Fibroblast of skin of left quadriceps (primary cell): ENCODE measurements around the gene KISS1R.
"Not testable (repeated sequence)": the region's sequence is repeated elsewhere in the genome, so short reads cannot be mapped to it uniquely, and the experiment has no call there.

Source experiments
- DNase-seq, 2 experiments: peaks; one replicate each; pipeline ENCODE4 v3.0.0-alpha.2; 2013; ENCODE audit warnings: low read depth in 2 of 2

Gene KISS1R

DNA sequence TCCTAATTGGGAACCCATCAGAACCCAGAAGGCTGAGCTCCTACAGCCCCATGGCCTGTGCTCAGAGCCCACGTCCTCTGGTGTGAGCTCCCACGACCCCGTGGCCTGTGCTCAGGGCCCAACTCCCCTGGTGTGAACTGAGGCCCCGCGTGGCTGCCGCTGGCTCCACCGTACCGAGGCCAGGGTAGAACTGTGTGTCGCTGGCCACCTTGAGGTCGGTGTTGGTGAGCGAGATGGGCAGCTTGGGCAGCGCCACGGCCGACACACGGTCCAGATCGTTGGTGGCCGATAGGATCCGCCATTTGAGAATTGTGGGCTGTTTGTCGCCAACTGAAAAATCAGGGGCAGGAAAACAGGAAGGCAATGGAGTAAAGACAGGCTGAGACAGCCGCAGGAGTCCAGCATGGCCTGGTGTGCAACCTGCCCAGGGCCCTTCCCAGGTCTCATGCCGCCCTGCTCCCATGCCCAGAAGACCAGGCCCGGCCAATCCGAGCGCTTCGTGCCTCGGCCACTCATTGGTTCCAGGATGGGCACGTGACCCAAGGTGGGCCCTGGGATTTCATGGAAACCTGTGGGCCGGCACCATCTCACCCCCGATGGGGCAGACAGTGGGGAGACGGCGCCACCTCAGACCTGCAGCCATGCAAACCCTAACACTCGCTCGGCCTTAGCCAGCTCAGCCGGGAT is 35.6 kb upstream of the KISS1R start:
- DNase-seq: no peak

DNA sequence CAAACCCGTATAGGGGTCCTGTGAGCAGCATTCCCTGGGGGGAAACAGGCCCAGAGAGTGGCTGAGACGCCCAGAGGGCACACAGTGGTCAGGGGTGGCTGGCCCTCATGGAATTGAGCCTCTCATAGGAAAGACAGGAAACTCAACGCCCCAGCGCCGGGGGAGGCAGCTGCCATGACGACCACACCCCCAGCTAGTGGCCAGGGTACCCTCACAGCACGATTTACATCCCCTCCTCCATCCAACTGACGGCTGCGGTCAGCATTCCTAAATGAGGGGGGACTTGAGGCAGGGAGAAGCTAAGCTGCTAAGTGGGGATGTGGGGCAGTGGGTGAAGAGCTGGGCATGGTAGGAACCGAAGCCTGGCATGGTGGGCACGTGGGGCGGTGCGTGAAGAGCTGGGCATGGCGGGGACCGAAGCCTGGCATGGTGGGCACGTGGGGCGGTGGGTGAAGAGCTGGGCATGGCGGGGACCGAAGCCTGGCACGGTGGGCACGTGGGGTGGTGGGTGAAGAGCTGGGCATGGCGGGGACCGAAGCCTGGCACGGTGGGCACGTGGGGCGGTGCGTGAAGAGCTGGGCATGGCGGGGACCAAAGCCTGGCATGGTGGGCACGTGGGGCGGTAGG is 34.1 kb upstream of the KISS1R start:
- no peak for DNase-seq

DNA sequence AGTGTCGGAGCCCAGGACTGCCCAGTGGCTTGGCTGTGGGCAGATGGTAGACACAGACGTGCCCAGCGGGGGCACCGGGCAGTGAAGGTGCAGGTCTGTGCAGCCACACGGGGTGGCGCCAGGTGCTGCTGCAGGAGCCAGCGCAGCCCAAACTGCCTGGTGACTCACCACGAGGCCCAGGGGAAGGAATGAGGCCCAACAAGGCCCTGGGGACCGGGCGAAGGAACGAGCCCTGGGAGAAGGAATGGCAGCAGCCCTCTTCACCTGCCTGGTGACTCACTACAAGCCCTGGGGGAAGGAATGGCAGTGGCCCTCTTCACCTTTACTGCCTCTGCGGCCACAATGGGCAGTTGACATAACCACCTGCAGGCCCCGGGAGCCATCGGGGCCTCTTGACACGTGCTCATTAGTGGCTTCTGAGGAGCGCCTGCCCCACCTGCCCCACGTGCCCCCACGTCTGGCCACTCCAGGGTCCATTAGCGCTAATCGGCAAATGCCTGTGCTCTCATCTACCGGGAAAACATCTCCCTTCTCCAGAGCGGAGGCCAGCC is 33.4 kb upstream of the KISS1R start:
- no peak for DNase-seq

GRCh38 chr19:884420-885211 is 32.5 kb upstream of the KISS1R start:
- DNase-seq: no peak

- DNase-seq: no peak
These were observed 31.5 kb upstream of the KISS1R start for GRCh38 chr19:885536-886224.

- DNase-seq: no peak
These were observed 30.1 kb upstream of the KISS1R start for GRCh38 chr19:887072-887471.

DNA sequence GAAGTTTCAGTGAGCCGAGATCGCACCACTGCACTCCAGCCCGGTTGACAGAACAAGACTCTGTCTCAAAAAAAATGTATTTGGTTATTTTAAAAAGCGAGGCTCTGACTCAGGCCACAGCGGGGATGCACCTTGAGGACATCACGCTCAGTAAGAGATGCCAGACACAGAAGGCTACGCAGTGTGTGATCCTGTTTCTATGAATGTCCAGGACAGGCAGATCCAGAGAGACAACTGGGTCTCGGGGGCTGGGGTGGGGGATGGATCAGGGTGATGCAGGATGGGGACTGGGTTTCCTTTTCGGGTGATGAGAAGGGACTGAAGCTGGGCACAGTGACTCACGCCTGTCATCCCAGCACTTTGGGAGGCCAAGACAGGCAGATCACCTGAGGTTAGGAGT is 29.5 kb upstream of the KISS1R start:
- DNase-seq: no peak

DNA sequence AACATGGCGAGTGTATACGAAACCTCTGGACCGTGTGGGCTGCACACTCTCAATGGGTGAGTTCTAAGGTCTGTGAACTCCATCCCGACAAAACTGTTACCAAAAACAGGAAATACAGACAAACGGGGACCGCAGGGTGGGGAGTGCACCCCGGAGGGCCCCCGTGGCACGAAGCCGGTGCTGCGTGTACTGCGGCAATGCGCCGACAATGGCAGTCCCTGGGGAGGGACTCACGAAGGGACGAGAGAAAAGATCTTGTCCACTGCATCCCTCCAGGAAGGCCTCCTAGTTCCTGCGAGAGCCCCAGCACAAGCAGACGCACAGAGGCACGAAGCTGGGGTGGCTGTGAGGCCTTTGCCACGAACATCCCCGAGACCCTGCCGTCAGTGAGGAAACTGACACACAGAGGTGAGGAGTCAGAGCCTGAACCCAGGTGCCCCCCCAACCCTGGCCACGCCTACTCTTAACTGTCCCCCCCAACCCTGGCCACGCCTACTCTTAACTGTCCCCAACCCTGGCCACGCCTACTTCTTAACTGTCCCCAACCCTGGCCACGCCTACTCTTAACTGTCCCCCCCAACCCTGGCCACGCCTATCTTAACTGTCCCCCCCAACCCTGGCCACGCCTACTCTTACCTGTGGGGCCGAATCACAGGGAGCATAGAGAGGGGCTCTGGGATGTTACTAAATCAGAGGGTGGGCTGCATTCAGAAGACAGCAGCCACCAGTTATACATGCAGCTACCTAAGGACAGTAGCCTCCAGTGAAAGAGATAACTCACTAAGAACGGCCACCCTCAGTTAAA is 28.4 kb upstream of the KISS1R start:
- no peak for DNase-seq

DNA sequence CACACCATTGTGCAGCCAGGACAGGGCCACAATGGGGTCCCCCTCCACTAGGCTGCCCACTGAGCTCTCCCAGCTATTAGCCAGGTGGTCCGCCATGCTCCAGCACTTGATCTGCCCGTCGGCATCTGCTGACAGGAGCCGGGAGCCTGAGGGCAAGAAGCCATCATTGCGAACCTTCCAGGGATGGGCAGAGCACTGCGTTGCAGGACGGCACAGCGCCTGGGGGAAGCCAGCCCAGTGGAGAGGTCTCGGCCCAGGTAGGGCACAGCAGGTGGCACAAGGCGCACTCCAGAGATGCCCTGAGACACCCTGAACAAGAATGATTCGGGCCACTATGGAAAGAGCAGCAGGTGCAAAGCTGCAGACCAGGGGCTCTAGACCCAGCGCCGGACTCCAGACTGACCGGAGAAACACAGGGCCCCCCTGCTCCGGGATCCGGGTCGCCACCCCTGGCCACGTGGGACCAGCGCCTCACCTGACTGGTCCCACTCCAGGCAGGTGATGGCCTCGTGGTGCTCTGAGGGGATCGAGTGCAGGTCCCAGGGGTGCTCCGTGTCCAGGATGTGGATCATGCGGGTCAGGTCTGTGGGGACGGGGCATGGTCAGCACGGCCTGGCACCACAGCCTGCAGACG is 27.4 kb upstream of the KISS1R start:
- no peak for DNase-seq

GRCh38 chr19:890831-891230 is 26.3 kb upstream of the KISS1R start:
- DNase-seq: no peak

DNA sequence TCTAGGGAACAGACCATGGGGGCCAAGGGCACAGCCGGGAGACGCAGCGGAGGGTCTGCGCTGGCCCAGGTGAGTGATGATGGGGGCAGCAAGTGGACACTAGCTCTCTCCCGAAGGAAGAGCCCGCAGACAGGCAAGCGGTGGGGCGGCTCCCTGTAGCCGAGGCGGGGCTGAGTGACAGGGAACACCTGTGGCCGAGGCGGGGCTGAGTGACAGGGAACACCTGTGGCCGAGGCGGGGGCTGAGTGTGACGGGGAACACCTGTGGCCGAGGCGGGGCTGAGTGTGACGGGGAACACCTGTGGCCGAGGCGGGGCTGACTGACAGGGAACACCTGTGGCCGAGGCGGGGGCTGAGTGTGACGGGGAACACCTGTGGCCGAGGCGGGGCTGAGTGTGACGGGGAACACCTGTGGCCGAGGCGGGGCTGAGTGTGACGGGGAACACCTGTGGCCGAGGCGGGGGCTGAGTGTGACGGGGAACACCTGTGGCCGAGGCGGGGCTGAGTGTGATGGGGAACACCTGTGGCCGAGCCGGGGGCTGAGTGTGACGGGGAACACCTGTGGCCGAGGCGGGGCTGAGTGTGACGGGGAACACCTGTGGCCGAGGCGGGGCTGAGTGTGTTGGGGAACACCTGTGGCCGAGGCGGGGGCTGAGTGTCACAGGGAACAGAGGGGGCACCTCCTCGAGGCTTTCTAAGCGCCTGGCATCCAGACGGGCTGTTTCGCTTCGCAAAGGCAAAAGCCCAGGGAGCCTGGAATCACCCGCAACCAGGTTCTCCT is 25.5 kb upstream of the KISS1R start:
- not testable (repeated sequence) for DNase-seq

- no peak for DNase-seq
These were observed 24.8 kb upstream of the KISS1R start for GRCh38 chr19:892243-892893.

DNA sequence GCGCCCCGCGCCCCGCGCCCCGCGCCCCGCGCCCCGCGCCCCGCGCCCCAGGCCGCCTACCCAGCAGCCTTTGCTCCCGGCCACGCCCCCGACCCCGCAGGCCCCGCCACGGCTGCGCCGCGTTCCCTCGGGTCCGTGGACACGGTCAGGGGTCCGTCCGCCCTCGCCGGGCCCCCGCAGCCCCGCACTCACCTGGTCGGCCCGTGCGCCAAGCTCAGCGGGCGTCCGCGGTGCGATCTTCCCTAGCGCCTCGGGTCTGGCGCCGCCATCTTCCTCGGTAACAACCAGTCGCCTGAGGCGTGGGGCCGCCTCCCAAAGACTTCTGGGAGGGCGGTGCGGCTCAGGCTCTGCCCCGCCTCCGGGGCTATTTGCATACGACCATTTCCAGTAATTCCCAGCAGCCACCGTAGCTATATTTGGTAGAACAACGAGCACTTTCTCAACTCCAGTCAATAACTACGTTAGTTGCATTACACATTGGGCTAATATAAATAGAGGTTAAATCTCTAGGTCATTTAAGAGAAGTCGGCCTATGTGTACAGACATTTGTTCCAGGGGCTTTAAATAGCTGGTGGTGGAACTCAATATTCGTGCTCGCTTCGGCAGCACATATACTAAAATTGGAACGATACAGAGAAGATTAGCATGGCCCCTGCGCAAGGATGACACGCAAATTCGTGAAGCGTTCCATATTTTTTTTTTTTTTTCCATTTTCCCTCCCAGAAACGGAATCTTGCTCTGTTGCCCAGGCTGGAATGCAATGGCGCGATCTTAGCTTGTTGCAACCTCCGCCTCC is 24.0 kb upstream of the KISS1R start, which contains the start of the genes MED16 and RNU6-9:
TSS of gene MED16 (minus strand) at position 294 of the 796 bp plus-strand sequence. CDS start 2,056 bp downstream, outside the sequence.
TSS of gene RNU6-9 (plus strand) at position 591 of the 796 bp plus-strand sequence.
- peak; percentile 82 to 84 for DNase-seq

- no peak for DNase-seq
These were observed 20.7 kb upstream of the KISS1R start for GRCh38 chr19:896434-896833.

DNA sequence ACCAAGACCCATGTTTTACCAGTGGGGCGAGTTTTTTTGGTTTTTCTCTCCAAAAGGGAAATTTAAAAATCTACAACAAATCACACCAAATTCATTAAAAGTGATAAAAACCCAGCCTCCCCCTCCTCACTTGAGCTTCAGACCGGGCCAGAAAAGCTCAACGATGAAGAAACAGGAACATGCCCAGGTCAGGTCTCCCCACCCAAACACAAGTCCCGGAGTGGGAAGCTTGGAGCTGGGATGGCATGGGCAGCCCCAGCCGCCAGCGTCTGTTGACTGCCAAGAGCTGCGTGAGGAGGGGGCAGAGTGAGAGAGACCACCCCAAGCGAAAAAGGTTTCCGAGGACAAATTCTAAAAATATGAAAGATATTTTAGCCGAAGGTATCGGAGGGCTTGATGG is 20.1 kb upstream of the KISS1R start:
- DNase-seq: no peak

GRCh38 chr19:897442-898039 is 19.6 kb upstream of the KISS1R start:
- no peak for DNase-seq

DNA sequence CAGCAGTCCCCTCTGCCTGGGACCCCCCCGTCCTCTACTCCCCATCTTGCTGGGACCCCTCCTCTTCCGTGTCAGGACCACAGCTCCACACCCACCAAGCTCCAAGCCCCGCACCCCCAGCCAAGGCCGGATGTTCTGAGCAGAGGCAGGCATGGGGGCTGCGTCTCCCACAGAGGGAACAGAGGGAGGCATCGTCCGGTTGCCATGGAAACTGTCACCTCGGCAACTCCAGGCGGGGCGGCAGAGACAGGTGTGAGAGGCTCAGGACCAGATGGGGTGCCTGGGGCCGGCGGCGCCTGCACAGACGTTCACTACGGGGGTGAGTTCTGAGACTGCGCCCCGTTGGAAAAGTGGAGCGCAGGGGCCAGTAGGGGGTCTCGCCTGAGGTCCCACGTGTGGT is 18.5 kb upstream of the KISS1R start:
- no peak for DNase-seq
